ENCODE data around the gene POLR3K.
A peak's percentile ranks its signal among the peaks of the same experiment; 100 is the strongest.

The POLR3K gene

DNA sequence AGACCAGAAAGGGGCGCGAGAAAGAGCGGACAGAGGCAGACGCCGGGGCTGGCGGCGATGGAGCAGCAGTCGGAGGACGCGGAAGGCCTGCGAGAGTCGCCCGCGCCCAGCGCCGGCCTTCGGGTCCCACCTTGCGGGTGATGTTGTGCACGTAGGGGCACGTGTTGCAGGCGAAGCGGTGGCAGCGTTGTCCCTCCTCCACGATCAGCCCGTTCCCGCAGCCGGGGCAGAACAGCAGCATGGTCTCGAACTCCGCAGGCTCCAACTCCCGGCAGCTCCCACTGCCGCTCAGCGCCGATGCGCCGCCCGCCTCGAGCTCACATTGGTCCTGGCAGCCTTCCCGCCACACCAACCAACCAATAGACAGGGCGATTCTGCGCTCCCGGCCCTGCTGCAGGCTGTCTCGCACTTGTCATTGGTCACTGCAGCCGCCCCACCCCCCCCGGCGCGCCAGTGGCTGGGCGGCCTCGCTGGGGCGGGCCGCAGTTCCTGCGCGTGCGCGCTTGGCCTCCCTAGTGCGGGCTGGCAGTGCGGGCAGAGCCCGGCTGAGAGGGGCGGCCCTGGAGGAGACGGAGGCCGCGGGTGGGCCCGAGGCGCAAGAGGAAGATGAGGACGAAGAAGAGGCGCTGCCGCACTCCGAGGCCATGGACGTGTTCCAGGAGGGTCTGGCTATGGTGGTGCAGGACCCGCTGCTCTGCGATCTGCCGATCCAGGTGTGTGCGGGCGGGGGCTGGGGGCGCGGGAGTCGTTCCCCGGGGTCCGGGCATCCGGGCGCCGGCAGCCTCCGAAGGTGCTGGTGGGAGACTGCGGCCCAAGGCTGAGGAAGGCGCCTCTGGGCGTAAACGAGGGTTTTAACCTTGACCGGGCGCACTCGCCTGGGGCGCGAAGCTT, at the start of gene POLR3K, which contains the start of gene SNRNP25:
Gene POLR3K, minus strand, starts transcription at position 263 of the 891 bp plus-strand sequence. Its CDS starts 22 bp downstream, at position 241.
Gene SNRNP25, plus strand, starts transcription at position 483 of the 891 bp plus-strand sequence. Its CDS starts 189 bp downstream, at position 672.
- DNase-seq = peak; percentile 94

DNA sequence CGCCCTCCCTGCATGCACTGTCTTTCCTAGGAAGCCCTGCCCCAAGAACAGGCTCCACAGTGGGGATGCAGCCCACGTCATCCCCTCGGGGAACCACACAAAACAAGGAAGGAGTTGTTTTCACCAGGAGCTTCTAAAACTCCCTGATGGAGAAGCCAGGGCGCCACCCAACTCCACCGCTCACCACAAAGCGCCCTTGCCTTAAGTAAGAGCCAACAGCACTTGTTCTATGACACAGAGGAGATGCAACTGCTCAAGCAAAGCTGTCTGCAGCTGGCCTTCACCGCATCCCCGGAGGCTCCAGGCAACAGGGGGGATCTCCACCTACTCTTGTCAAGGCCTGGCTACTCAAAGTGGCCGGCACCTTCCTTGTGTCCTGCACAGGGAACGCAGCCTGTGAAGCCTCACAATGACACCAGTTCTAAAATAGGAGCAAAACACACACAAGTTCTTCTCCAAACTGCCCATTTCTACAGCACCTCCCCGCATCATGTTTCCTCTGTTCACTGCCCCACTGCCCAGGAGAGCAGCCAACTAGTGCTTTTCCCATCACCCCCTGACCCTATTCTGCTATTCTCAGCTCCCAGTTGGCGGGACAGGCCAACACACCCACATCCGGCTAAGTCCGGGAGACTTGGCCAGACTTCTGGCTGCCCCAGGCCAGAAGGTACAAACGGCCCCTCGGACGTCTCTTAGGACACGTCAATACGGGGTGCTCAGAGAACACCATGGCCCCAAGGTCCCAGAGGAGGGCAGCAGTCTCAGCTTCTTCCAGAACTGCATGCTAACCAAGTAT, 48.9 kb upstream of the POLR3K start:
- DNase-seq = no peak

DNA sequence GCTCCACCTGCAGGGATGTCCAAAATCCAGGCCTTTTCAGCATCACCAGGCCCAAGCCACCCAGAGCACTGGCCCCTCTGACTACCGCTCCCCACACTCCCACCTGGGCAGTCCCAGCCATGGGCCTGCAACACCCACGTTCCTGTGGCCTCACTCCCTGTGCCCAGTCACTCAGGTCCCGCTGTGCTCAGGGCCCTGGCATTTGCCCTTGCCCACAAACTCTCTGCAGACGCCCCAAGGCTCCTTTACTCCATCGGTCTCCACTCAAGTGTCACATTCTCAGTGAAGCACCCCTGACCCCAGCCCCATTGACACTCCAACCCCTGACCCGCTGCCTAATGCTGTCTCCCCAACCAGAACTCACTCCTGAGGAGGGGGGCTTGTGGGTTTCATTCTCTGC, 48.2 kb upstream of the POLR3K start:
- no peak for DNase-seq

DNA sequence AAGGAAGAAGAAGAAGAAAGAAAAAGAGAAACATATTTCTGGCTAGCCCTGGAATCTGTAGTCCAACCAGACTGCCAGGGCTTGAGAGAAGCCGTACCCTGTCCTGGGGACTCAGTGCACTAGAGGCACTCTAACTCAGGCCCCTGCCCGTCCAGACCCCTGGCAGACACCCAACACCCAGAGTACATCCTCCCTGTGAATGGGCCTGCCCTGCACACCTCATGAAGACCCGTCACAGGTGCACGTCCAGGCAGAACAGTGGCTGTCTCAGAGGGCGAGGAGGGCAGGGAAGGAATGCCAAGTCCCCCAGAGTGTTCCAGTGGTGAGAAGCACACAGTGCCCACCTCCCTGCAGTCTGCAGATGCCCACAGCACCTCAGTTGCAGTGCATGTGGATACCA, 47.6 kb upstream of the POLR3K start:
- DNase-seq = no peak

DNA sequence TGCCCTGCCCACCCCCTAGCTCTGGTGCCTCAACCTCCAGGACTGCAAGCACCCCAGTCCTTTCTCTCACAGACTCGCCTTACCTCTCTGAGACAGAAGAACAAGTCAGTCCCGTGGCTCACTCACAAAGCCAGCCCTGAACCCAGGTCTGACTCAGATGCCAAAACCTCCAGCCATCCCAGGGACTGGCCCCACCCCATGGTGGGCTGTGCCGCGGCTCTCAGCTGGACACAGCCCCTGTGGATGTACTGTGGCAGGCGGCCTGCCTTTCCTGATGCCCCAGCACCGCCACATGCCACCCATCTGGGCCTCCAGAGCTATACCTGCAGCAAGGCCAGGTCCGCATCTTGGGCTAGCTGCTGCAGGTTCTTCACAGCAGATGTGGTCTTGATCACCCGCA, 44.4 kb upstream of the POLR3K start:
- no peak for DNase-seq

DNA sequence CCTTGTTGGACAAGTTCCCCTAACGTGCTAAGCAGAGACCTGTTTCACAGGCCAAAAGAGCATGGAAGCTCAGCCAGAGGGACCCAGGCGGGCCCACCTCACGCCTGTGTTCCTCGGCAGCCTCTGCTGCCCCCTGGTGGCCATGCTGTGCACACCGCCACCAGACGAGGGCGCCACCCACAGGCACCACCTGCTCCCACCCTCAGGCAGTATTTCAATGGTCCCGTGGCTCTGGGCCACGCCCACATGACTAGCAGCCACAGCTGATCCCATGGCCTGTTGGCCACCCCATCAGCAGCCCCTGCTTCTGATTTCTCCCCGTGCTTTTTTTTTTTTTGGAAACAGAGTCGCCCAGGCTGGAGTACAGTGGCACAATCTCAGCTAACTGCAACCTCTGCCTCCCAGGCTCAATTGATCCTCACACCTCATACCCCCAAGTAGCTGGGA, 43.5 kb upstream of the POLR3K start:
- peak; percentile 66 for DNase-seq

DNA sequence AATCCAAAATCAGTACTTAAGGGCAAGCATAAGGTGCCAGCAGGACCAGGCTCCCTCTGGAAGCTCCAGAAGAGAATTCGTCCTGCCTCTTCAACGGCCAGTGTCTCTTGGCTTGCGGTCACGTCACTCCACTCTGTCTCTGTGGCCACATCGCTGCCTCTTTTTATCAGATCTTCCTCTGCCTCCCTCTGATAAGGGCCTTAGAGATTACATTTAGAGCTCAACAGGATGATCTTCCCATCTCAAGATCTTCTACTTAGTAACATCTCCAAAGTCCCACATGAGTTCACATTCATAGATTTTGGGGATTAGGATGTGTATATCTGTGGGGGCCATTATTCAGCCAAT, 41.5 kb upstream of the POLR3K start:
- DNase-seq = peak; percentile 61

DNA sequence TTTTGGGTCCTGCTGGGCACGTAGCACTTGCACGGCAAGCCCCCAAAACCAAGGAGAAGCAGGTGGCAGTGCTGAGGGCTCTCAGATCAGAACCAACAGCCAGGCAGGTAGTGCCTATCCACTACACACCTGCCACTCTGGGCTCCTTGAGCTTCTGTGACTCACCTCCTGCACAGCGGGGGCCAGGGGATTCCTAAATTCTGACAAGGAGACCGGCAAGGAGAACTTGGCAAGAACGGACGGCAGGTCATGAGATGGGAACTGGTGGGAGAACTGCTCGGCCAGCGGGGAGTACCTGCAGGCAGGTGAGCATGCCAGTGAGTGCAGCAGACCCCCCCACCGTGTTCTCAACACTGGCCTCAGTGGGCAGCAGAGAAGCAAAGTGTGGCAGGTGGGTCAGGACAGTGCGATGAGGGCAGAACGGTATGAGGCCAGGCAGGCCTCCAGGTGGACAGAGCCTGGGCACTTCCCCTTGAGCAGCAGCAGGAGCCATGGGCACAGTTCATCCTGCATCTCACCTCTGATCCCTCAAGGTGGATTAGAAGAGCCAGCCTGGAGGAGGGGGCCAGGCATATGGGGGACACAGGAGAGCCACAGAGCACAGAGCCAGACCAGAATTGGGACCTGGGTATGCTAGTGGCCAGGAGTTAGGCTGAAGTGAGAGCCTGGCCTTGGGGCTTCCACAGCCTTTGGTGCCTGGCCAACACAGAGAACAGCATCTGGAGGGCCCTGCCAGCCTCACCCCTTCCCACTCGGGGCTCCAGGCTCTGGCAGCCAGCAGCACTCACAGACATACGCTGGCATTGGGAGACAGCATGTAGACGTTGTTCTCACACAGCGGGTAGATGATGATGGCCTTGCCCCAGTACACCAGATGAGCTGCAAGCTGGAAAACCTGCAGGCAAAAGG, 39.3 kb upstream of the POLR3K start:
- no peak for DNase-seq

DNA sequence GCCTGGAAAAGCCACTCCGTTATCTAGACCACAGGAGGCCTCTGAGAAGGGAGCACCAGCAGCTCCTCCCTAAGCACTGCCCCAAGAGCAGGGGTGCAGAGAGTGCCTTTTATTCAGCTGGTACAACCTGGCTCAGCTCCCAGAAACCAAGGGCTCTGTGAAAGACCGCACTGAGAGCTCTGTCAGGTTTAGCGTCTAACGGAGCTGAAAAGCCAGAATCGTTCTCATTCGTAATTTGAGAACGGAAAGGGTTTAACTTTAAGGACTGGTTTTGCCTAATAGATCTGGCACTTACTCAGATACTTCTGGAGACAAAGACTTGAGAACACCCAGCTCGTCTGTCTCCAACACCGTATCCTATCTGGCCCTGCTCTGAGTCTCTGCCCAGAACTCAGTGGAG, 38.1 kb upstream of the POLR3K start:
- DNase-seq = no peak

DNA sequence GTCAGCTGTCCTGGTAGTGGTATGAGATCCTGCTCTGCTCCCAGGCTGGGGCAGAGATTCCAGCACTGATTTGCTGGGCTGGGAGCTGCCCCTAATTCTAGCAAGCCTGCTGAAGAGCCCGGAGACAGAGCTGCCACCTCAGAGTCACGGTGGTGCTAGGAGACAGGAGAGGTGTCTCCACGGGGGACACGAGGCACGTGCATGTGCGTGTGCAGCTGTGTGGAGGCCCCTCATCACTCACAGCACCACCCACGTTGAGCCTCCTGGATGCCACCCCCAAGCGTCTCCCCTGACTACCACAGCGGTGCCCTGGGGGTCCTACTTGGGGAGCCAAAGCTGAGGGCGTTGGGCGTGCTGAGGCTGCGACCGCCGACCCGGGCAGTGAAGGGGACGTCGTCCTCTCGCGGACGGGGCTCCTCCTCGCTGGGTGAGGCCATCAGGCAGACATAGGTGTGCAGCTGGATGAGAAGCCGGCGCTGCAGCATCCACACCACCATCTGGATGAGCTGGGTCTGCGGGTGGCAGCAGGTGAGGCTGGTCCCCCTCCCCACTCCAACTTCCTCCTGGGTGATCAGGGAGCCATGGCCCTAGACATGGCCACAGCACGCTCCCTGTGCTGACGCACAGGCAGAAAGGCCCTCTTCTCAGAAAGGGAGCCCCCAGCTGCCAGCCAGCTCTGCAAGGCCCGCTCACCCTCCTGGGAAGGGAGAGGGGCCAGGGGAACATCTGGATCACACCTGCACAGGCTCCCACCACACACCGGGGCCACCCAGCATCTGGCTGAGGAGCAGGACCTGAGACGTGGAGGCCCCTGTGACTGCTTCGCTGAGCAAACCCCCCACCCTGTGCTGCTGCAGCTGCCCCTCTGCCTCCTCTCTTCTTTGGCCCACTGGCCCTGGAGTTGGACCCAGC, 36.2 kb upstream of the POLR3K start:
- no peak for DNase-seq

DNA sequence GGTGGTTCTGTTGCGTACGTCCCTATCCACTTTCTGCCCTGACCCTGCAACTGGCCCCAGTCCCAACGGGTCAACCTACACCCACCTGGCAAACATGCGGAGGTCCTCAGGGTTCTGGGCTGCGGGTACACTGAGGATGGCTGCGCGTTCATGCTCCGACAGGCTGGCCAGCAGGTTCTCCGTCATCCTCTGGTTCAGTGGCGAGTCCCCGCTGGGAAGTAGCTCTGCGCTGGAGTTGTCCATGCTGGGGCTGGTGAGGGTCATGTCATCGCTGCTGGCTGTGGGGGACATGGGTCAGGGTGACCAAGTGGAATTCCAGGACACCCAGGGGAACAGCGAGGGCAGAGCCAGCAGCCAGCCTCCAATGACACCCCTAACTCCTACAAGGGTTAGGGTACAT, 35.2 kb upstream of the POLR3K start:
- no peak for DNase-seq

DNA sequence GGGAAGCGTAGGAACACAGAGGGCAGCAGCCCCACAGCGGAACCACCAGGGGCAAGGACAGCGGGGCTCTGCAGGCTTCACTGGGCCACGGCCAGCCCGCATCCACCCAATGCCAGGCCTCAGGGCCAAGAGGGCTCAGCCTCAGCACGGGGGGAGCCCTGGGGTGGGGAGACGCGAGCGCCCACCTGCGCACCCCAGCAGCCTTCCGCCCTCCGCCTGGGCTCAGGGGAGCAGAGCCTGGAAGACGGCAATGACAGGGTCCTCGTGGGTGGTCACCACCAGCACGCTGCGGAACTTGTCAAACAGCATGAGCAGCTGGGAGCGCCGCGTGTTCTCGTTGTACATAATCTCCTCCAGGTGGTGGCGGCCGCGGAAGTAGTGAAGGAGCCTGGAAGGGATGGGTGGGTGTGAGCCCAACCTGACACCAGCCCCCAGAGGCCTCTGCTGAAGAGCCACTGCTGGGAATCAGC, 33.1 kb upstream of the POLR3K start:
- no peak for DNase-seq

DNA sequence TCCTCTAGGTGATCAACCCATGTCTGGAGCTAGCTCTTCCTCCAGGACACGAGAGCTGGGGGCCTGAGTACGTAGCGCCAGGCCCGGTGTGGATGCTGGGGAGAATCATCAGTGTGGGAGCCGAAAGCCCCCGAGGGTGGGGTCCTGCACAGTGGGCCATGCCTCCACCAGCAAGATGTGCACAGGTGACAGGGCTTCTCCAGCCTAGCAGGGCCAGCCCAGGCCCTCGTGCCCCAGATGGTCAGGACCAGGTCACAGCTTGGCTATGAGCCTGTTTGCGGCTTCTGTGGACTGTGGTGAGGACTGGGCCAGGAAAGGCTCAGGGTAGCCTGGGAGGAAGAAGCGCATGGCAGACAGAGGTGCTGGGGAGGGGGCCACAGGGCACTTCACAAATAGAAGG, 32.5 kb upstream of the POLR3K start:
- DNase-seq = peak; percentile 19

DNA sequence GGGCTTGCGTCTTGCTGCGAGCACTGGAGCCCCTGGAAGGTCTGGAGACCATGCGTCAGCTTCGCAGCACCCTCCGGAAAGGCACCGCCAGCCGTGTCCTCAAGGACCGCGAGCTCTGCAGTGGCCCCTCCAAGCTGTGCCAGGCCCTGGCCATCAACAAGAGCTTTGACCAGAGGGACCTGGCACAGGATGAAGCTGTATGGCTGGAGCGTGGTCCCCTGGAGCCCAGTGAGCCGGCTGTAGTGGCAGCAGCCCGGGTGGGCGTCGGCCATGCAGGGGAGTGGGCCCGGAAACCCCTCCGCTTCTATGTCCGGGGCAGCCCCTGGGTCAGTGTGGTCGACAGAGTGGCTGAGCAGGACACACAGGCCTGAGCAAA, 32.0 kb upstream of the POLR3K start:
- DNase-seq = no peak

DNA sequence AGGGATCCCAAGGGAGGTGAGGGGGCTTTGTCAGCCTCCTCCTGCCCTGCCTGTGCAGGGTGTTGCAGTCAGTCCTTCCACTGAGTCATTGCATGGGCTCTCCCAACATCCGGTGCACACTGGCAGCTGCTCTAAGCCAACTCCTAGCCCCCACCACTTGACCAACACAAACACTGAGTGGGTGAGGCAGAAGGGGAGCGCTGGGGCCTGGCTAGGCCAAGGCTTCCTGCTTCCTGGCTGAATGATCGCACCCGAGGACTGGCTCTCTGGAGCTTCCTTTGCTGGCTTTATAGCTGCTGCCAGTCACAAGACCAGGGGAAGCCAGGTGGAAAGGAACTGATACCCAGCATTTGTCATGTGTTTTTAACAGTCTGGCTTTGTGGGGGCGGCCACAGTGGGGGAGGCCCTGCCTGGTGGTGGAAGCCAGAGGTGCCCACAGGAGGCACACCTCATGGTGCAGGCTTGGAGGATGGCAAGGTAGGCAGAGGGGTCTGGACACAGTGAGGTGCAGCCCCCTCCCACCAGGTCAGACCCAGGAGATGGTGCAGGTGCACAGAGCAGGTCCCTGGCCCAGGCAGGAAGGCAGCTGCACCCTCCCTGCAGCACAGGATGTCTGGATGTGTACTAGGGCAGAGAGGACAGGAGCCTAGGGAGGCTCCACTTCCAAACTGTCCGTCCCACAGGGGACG, 31.5 kb upstream of the POLR3K start:
- peak; percentile 93 for DNase-seq

DNA sequence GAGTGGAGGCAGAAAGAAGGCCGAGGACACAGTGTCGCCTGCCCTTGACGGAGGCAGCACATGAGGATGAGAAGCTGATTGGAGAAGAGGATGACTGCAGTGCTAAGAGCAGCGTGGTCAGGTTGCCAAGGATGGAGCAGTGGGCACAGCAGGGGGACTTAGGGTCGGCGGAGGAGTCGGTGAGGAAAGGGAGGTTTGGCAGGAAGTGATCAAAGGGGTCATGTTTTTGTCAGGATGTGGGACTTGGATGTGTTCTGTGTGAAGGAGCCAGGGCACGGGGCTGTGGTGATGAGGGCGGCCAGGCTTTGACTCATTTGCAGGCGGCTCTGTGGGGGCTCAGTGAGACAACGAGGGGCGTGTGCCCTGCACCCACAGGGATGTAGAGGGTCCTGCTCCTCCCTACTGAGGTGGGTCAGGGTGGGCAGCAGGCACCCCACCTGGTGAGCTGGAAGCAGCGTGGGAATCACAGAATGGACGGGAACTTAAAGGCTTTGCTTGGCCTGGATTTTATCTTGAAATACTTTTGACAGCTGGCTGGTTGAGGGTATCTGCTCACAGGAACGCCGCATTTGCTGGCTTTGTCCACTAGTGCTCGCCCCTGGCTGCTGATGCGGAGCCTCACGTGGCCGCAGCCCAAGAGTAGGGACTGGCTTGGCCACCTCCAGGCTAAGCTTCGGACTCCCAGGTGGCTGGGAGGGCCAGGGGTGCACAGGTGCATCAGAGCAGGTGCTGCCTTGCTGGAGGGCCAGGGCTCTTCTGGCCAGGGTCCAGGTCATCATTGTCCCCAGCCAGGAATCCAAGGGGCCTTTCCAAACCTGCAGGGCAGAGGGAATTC, 30.6 kb upstream of the POLR3K start:
- DNase-seq = no peak

DNA sequence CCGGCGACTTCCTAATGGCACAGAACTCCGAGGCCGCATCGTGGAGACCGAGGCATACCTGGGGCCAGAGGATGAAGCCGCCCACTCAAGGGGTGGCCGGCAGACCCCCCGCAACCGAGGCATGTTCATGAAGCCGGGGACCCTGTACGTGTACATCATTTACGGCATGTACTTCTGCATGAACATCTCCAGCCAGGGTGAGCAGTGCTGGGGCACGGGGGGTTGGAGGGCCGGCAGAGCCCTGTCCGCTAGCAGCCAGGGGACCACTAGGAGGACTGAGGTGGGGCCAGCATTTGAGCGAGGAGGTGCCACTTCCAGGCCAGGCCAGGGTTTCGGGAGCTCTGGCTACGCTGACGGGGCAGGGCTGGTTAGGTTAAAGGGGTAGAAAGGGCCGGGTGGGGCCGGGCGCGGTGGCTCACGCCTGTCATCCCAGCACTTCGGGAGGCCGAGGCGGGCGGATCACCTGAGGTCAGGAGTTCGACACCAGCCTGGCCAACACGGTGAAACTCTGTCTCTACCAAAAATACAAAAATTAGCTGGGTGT, 29.7 kb upstream of the POLR3K start:
- no peak for DNase-seq

DNA sequence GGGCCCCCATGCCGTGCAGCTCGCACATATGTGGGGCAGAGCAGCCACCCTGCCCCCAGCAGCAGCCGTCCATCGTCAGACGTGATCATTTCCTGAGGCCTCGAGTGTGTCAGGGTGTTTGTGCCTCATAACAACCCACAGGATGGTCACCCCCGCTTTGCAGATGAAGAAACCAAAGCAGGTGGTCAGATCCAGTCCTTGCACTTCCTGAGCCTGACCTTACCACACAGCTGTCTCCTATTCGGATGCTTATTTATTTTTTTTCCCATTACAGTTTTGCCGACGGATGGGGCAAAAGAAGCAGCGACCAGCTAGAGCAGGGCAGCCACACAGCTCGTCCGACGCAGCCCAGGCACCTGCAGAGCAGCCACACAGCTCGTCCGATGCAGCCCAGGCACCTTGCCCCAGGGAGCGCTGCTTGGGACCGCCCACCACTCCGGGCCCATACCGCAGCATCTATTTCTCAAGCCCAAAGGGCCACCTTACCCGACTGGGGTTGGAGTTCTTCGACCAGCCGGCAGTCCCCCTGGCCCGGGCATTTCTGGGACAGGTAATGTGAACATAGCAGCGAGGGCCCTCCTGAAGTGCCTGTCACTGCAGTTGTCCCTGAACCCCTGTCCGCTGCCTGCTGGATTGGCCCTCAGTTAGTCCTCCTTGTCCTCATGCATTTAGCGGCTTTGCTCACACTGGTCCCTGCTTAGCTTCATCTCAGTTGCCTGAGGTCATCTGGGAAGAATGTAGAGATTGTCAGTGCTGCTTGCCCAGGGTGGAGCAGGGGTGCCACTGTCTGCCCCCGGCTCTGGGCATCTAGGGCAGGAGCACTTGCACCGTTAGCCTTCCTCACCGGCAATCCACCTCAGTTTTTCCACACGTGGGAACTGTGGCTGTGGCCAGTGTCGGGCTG, 26.0 kb upstream of the POLR3K start:
- peak; percentile 73 for DNase-seq

Data from GF-D8 (cell line).